Measurements from ENCODE around the gene MPHOSPH10.
"Not testable (repeated sequence)": the region's sequence is repeated elsewhere in the genome, so short reads cannot be mapped to it uniquely, and the experiment has no call there.

- TF ChIP-seq CTCF (conservative IDR thresholded peaks at IDR 0.05; ENCODE audit: low read length); EZH2phosphoT487 (IDR thresholded peaks at IDR 0.05; ENCODE audit: borderline replicate concordance, low read depth, low read length): not testable (repeated sequence)
Measured at GRCh38 chr2:71092491-71093260, 37.8 kb upstream of the MPHOSPH10 start.
